Frontal cortex (tissue), 4 donors: Measurements from ENCODE around the gene CSE1L. TPM values are rescaled to one million over a fixed set of nuclear protein-coding genes. Genes with fewer than 3 reads are reported as not detected.
"Not testable (repeated sequence)": the region's sequence is repeated elsewhere in the genome, so short reads cannot be mapped to it uniquely, and the experiment has no call there.

Experiments used
- DNase-seq, 2 donors: peaks; one replicate each; pipeline ENCODE4 v3.0.0; 2012; ENCODE audit warnings: low spot score in 2 of 2
- FAIRE-seq: peaks from 2 replicates; lab custom pipeline; 2012; peaks lifted over from hg19 to GRCh38; lab: Jason Lieb, UNC
- total RNA-seq: library from RNA; depleted of rRNA; stranded (reverse); fragments of >200 nt; gene quantifications from one replicate; pipeline ENCODE4 v1.2.3, GENCODE V29; 2014
- donor health status: control.
- donor health status: control.
- donor health status: control.

CSE1L gene, protein sequence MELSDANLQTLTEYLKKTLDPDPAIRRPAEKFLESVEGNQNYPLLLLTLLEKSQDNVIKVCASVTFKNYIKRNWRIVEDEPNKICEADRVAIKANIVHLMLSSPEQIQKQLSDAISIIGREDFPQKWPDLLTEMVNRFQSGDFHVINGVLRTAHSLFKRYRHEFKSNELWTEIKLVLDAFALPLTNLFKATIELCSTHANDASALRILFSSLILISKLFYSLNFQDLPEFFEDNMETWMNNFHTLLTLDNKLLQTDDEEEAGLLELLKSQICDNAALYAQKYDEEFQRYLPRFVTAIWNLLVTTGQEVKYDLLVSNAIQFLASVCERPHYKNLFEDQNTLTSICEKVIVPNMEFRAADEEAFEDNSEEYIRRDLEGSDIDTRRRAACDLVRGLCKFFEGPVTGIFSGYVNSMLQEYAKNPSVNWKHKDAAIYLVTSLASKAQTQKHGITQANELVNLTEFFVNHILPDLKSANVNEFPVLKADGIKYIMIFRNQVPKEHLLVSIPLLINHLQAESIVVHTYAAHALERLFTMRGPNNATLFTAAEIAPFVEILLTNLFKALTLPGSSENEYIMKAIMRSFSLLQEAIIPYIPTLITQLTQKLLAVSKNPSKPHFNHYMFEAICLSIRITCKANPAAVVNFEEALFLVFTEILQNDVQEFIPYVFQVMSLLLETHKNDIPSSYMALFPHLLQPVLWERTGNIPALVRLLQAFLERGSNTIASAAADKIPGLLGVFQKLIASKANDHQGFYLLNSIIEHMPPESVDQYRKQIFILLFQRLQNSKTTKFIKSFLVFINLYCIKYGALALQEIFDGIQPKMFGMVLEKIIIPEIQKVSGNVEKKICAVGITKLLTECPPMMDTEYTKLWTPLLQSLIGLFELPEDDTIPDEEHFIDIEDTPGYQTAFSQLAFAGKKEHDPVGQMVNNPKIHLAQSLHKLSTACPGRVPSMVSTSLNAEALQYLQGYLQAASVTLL
- 172 TPM for total RNA-seq

GRCh38 chr20:49046087-49046900 is at the start of gene CSE1L:
CSE1L (plus strand) TSS chr20:49046312; CDS start chr20:49058464, 12,152 bp downstream.
- DNase-seq (peak; percentile 88 to 94), FAIRE-seq (no peak)

DNA sequence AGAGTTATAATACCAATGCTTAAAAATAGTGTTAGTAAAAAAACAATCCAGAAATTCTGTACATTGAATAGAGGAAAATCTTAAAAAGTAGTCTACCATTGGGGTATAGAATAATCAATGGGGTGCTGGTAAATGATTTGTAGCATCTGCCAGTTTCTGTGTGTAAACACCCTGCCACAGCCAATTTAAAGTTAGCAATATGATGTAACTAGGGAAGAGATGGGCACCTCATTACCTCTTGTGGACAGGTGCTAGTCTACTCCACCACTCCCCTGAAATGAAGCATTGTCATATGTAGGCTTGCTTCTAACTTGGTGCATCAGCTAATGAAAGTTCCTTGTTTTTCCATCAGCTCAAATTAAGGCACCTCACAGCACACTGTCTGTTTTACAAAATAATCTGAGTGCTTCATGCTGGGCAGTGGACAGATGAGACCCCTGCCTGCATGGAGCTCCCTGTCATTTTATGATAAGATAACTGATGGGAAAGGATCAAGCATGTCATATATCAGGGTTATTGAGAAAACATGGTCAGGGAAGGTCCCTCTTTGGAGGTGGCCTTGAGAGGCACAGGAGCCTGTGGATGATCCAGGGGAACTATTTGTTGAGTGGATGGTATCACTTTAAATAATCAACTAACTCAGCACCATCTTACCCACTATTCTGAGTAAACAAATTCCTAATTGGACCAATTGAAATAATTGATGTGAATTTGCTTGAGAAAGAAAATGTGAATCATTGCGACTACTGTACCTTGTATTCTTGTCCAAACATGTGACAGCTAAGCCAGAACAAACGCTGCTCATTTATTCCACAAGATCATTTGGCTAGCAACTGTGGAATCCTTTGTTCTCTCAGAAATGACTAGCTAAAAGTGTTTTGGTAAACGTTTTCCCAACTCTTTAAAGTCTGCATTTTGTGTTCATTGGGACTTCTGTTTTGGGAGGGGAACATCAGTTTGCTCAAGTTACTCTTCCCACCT is 45.9 kb upstream of the CSE1L start:
- DNase-seq, result no peak
- FAIRE-seq, result no peak

DNA sequence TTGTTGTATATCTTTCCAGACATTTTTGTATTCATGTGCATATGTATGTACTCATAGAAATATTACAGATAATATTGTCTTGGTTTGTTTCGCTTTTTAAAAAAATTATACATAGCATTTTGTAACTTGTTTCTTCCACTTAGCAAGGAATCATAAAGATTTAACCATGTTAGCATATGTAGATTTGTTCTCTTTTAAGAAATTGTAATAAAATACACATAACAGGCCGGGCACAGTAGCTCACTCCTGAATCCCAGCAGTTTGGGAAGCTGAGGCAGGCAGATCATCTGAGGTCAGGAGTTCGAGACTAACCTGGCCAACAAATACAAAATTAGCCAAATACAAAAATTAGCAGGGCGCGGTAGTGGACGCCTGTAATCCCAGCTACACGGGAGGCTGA is 44.4 kb upstream of the CSE1L start:
- no peak for FAIRE-seq
- no peak for DNase-seq

DNA sequence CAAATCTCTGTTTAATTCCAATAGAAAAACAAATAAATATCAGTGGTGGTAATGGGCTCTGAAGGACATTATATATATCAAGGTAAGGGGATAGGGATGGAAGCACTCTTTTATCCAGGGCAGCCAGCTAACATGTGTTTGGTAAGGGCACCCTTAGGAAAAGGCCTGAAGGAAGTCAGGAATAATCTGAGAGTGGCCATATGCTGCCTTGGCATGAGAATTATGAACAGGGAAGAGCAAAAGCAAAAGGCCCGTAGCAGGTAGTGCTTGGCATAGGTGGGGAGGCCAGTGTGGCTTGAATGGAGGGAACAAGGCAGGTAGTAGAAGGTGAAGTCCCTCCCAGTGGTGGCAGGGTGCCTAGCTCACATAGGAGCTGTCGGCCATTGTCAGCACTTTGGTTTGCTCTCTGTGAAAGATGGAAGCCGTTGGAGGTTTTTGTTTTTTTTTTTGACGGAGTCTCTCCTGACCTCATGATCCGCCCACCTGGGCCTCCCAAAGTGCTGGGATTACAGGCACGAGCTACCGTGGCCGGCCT is 39.6 kb upstream of the CSE1L start:
- FAIRE-seq (no peak), DNase-seq (no peak)

GRCh38 chr20:49009899-49010631 is 36.0 kb upstream of the CSE1L start:
- DNase-seq (no peak), FAIRE-seq (no peak)

- DNase-seq, result no peak
- no peak for FAIRE-seq
Observed at GRCh38 chr20:49024220-49024619, 21.9 kb upstream of the CSE1L start.

DNA sequence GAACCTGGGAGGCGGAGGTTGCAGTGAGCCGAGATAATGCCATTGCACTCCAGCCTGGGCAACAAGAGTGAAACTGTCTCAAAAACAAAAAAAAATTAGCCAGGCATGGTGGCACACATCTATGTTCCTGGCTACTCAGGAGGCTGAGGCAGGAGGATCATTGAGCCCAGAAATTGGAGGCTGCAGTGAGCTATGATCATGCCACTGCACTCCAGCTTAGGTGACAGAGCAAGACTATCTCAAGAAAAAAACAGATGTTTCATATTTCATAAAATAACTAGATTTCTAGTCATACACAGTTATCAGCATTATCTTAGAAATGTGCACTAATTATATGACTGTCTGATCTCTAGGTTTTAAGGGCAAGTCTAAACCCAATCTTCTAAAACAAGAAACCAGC is 17.9 kb upstream of the CSE1L start:
- not testable (repeated sequence) for FAIRE-seq

GRCh38 chr20:49028684-49029083 is 17.4 kb upstream of the CSE1L start:
- peak in 1 of 2 donors; percentile 17 for DNase-seq
- FAIRE-seq, result no peak

More for the DNA sequence above, 17.9 kb upstream of the CSE1L start:
- DNase-seq, result not testable (repeated sequence)

- DNase-seq, result no peak
- no peak for FAIRE-seq
Observed at GRCh38 chr20:49029203-49029602, 16.9 kb upstream of the CSE1L start.

DNA sequence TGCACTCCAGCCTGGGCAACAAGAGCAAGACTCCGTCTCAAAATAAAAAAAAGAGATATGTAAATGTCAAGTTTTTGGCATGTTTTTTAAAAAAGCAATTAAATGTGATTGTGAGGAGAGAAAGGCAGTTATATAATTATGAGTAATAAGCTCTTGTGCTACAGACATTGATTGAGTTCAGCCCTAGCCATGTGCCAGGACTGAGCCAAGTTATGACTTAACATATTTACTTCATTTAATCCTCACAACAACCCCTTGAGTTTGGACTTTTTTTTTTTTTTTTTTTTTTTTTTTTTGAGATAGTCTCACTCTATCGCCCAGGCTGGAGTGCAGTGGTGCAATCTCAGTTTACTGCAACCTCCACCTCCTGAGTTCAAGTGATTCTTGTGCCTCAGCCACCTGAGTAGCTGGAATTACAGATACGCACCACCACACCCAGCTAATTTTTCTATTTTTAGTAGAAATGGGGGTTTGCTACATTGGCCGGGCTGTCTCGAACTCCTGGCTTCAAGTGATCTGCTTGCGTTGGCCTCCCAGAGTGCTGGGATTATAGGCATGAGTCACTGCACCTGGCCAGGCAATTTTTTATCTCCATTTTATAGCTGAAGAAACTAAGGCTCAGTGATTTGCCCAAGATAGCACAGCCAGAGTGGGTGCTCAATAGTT is 15.0 kb upstream of the CSE1L start:
- FAIRE-seq (no peak), DNase-seq (no peak)

DNA sequence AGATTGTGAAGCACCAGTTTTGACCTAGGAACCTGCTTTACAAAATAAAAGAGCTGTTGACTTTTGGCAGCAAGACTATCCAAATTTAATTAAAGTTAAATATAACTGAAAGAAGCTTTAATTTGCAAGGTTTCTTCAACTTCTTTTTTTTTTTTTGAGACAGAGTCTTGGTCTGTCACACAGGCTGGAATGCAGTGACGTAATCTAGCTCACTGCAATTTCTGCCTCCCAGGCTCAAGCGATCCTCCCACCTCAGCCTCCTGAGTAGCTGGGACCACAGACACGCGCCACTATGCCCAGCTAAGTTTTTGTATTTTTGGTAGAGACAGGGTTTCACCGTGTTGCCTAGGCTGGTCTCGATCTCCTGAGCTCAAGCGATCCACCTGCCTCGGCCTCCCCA is 13.7 kb upstream of the CSE1L start:
- DNase-seq (no peak), FAIRE-seq (no peak)

- no peak for DNase-seq
- FAIRE-seq, result no peak
Observed at GRCh38 chr20:49034070-49034732, 11.9 kb upstream of the CSE1L start.

- DNase-seq (no peak), FAIRE-seq (no peak)
Observed at GRCh38 chr20:49037962-49038387, 8.1 kb upstream of the CSE1L start.

- FAIRE-seq (no peak), DNase-seq (no peak)
Observed at GRCh38 chr20:49039854-49040253, 6.3 kb upstream of the CSE1L start.

DNA sequence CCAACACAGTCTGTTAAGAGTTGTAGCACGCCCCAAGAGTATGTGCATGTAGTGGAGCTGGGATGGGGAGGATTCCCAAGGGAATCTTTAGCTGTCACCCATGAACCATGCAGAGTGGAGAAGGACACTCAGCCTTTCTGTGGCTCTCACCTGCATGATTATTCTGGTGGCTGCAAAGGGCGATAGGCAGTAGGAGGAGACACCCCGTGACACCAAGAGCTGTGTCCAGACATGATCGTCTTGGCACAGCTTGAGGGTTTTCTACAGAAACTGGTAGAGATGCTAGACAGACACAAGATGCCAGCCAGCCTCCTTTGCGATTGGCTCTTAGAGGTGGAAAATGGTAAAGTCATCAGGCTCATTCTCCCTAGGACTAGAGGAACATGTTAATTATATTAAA is 3.1 kb upstream of the CSE1L start:
- DNase-seq (no peak), FAIRE-seq (no peak)

DNA sequence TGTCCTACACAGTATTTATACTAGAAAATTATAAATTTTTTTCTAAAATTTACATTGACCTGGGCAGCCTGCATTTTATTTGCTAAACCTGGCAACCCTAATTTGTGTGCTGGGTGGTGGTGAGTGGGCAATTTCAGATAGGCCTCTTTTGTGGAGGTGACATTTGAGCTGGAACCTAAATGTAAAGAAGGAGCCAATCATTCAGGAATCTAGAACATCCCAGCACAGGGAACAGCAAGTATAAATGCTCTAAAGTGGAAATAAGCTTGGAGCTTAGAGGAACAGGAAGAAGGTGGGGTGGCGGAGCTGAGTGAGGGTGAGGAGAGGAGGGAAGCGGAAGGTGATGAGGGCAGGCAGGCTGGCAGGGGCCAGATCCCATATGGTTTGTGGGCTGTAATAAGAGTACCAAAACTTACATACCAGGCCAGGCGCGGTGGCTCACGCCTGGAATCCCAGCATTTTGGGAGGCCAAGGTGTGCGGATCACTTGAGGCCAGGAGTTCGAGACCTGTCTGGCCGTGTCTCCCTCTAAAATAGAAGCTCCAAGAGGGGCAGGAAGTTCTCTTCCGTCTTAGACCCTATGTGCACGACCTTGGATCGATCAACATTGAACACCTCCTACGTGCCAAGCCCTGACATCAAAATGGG is 549 bp upstream of the CSE1L start:
- peak in 1 of 2 donors; percentile 24 for DNase-seq

More for the DNA sequence above, 549 bp upstream of the CSE1L start:
- no peak for FAIRE-seq
